SK-N-SH (cell line): ENCODE data around the gene NFX1.
"Not testable (repeated sequence)": the region's sequence is repeated elsewhere in the genome, so short reads cannot be mapped to it uniquely, and the experiment has no call there.

Source experiments
- ELF1 ChIP-seq: IDR thresholded peaks from 2 replicates; pipeline ENCODE4 v1.4.0; 2012
- TAF1 ChIP-seq: IDR thresholded peaks from 2 replicates; pipeline ENCODE4 v1.6.1; 2012; ENCODE audit warnings: low read depth, mild to moderate bottlenecking, low read length, moderate library complexity, borderline replicate concordance

GRCh38 chr9:33332956-33333355, 42.6 kb downstream of the NFX1 start:
- TF ChIP-seq ELF1, TAF1: not testable (repeated sequence)
